HG02610 (cell line): ENCODE data around the gene CTSV.
A peak's percentile ranks its signal among the peaks of the same experiment; 100 is the strongest.
"Not testable (repeated sequence)": the region's sequence is repeated elsewhere in the genome, so short reads cannot be mapped to it uniquely, and the experiment has no call there.

ENCODE experiments used
- ATAC-seq: cut with Tn5 transposase; IDR thresholded peaks from one replicate; pipeline ENCODE4 v1.9.1; 2021; ENCODE audit warnings: mild to moderate bottlenecking, moderate library complexity; ENCODE audit not compliant: unreplicated experiment

CTSV gene

DNA sequence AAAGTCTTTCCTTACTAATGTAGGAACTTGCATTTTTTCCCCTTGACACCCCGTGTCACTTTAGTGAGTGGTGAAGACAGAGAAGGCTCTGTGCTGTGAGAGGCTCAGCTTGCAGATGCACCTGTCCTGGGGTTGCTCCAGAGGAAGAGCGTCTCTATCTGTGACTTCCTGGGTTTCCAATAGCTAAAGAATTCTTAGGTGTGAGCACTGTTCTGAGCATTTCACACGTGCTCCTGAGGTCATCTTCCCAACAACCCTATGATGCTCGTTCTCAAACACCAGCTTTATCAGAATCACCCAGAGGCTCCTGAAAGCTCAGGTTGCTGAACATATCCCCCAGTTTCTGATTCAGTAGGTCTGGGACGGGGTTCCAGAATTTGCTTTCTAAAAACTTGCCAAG is 6.4 kb upstream of the CTSV start:
- ATAC-seq, result no peak

DNA sequence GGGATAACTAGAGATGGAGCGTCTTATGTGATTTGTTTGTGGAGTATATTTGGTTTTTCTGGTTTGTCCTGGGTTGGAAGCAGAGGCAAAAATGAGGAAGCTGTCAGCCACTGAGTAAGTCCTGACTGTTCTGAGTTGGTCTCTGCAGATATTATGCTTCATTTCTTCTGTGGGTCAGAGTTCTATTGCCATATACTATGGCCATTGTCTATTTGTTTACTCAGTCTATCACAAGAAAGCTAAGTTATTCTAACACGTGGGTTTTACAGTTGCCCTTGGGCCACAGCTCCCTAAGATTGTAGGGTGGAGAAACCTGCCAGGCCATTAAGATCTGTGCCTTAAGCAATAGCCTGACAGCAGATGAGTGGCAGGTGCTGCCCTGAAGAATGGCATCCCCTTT is 3.0 kb upstream of the CTSV start:
- no peak for ATAC-seq

- ATAC-seq, result peak; percentile 9
These were observed 545 bp upstream of the CTSV start for GRCh38 chr9:97039514-97039860.

- ATAC-seq, result not testable (repeated sequence)
These were observed 15.4 kb downstream of the CTSV start for GRCh38 chr9:97023505-97023904.

DNA sequence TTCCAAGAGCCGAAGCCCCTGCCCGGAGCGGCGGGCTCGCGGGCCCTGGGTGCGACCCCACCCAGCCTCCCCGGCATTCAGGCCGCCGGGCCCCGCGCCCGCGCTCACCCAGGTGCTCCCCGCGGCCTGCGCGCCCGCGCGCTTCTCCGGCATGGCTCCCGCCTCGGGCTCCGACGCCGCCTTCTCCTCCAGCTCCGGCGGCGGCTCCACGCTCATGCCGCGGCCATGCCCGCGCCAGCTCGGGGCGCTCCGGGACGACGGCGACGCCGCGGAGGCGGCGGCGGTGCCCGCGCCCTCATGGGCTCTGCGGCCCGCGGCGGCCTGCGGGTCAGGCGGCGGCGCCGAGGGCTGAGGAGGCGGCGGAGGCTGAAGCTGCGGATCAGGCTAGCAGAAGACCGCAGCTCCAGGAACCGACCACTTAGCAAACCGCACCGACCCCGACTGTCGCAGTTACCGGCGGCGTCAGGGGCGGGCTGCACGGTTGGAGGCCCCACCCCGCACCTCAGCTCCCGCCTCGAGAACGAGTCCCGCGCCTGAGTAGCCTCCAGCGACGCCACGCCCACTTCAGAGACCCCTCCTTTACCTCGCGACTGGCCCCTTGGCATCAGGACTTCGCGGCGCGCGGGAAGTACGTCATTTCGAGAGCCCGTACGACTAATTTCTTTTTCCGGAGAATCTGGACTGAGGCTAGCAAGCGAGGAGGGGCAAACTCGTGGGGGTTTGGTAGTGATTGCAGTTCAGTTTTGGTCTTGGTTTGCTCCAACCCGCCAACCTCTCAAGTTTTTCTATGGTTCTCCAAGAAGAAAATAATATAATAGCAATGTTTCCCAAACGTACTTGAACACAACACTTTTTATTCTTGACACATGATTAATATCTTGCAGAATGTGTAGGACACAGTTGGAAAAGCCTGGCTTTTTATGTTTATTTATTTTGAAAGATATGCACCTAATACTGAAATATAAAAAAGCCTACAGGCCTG is 25.5 kb downstream of the CTSV start:
- ATAC-seq, result peak; percentile 83

DNA sequence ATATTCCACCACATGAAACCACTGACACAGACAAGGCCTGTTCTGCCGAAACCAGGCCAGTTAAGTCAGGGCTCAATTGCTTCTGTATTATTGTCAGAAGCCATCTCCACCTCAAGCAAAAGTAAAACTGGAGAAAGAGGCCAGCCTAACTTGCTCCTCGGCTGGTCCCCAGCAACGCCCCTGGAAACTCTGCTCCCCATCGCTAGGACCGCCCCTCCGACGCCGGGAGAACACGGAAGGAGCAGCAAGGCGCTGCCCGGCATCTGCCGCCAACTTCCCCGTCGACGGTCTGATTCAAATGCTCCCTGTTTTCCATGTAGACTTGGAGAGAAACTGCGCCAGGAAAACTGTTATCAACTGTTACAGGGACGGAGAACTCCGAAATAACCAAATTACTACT is 26.3 kb downstream of the CTSV start:
- ATAC-seq, result peak; percentile 64

GRCh38 chr9:97002195-97002594 is 36.7 kb downstream of the CTSV start:
- ATAC-seq, result not testable (repeated sequence)

DNA sequence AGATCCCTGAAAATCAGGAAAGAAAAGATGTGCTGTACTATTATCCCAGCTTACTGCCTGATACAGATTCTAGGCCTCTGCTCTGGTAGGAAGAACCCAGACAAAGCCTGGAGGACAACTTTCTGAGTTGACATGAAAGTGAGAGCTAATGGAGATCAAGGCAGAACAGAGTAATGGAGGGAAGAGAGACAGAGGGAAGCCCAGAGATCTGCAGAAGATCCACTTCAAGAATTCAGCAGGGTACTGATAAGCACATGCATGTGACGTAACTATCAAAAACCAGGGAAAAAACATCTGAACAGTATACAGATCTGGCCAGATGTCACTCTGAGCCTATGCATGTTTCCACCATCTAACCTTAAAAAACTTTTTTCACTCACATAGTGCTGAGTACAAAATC is 37.6 kb downstream of the CTSV start:
- not testable (repeated sequence) for ATAC-seq

GRCh38 chr9:97000139-97000787 is 38.7 kb downstream of the CTSV start:
- peak; percentile 47 for ATAC-seq

GRCh38 chr9:96999733-97000132 is 39.2 kb downstream of the CTSV start:
- ATAC-seq, result not testable (repeated sequence)

GRCh38 chr9:96997009-96997701 is 41.8 kb downstream of the CTSV start:
- ATAC-seq, result not testable (repeated sequence)

- not testable (repeated sequence) for ATAC-seq
These were observed 44.4 kb downstream of the CTSV start for GRCh38 chr9:96994531-96995016.

- ATAC-seq, result peak; percentile 50
These were observed 46.6 kb downstream of the CTSV start for GRCh38 chr9:96992303-96992702.

DNA sequence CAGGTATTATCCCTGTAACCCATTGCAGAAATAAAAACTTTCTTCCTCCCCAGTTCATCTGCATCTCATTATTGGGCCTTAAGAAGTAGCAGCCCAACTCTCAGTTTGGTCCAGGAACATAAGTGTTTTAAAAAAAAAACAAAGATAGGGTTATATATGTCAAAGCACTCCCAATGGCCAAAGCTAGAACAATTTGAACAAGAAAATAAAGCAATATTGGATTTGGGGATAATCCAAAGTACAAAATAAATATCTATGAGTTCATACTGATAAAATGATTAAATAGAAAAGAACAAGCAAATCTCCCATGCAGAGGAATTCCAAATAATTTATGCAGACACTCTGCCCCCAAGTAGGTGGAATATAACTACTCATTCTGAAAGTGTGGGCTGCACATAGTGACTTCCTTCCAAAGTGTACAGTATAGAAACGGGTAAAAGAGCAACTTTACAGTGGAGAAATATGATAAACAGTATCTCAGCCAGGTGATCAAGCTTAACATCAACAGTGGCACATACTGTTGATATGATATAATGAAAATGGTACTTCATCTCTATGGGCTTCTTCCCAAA is 49.1 kb downstream of the CTSV start:
- not testable (repeated sequence) for ATAC-seq

DNA sequence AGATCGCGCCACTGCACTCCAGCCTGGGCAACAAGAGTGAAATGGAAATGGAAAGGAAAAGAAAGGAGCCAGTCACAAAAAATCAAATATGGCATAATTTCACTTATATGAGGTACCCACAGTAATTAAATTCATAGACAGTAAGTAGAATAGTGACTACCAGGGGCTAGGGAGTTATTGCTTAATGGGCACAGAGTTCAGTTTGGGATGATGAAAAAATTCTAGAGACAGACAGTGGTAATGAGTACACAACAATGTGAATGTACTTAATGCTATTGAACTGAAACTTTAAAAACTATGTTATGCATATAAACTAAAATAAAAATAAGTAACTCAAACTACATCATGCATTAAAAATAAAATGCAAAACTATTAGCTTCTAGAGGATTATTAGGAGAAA is 54.1 kb downstream of the CTSV start:
- ATAC-seq, result not testable (repeated sequence)

DNA sequence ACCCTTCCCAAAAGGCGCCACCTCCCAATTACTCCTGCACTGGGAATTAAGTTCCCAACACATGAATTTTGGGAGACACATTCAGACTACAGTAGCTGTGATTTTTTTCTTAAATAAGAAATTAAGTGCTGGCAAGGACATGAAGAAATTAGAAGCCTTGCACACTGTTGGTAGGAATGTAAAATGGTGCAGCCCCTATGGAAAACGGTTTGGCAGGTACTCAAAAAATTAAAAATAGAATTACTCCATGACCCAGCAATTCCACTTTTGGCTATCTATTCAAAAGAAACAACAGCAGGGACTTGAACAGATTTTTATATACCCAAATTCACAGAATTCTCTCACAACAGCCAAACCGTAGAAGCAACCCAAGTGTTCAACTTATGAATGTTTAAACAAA is 54.8 kb downstream of the CTSV start:
- ATAC-seq, result not testable (repeated sequence)

- ATAC-seq, result not testable (repeated sequence)
These were observed 55.3 kb downstream of the CTSV start for GRCh38 chr9:96983496-96984122.
